GM12892 (cell line): ENCODE measurements around the gene NR2E3.
A peak's percentile ranks its signal among the peaks of the same experiment; 100 is the strongest.
"Not testable (repeated sequence)": the region's sequence is repeated elsewhere in the genome, so short reads cannot be mapped to it uniquely, and the experiment has no call there.

Experiments
- DNase-seq: peaks from one replicate; pipeline ENCODE4 v3.0.0; 2011; ENCODE audit not compliant: insufficient read length
- FAIRE-seq: peaks from 2 replicates; lab custom pipeline; 2011; peaks lifted over from hg19 to GRCh38; lab: Jason Lieb, UNC
- POLR2A ChIP-seq: IDR thresholded peaks from 2 replicates; pipeline ENCODE4 v1.6.1; 2011; ENCODE audit warnings: low read depth, low read length, control low read depth
- POLR2AphosphoS5 ChIP-seq: IDR thresholded peaks from 2 replicates; pipeline ENCODE4 v1.6.1; 2011; ENCODE audit warnings: low read depth, low read length, control low read depth
- TAF1 ChIP-seq: IDR thresholded peaks from 2 replicates; pipeline ENCODE4 v1.6.1; 2011; ENCODE audit warnings: low read depth, mild to moderate bottlenecking, control low read depth, low read length, borderline replicate concordance

NR2E3 gene

GRCh38 chr15:71826196-71826595 lies 15.8 kb downstream of the NR2E3 start:
- FAIRE-seq (no peak), DNase-seq (no peak)
- TF ChIP-seq POLR2AphosphoS5 = no peak
- TF ChIP-seq TAF1 = no peak
- TF ChIP-seq POLR2A = no peak

DNA sequence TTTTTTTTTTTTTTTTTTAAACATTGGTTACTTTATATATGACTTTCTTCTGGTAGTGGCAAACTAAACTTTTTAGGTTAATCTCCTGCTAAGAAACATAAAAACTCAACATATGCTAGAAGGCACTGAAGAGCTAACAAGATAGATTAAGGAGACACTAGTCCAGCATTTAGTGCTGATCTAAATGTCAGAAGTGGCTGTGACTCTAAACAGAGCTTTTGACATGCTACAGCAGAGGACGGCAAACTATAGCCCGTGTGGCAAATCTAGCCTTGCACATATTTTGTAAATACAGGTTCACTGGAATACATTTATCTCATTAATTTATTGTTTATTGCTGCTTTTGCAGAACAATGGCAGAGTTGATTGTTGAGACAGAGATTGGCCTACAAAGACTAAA lies 20.6 kb downstream of the NR2E3 start:
- FAIRE-seq = no peak
- TF ChIP-seq POLR2A = no peak
- DNase-seq = no peak

DNA sequence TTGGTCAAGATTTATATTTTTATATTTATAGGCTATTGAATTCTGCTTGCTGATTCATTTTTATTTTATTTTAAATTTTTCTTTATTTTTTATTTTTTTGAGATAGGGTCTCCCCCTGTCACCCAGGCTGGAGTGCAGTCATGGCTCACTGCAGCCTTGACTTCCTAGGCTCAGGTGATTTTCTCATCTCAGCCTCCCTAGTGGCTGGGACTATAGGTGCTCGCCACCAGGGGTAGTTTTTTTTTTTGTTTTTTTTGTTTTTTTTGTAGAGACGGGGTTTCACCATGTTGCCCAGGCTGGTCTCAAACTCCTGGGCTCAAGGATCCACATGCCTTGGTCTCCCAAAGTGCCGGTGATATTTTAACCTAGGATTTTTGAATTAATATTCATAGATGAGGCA lies 31.2 kb downstream of the NR2E3 start:
- DNase-seq (no peak), FAIRE-seq (no peak)
- TF ChIP-seq POLR2AphosphoS5 (no peak), POLR2A (no peak), TAF1 (no peak)

DNA sequence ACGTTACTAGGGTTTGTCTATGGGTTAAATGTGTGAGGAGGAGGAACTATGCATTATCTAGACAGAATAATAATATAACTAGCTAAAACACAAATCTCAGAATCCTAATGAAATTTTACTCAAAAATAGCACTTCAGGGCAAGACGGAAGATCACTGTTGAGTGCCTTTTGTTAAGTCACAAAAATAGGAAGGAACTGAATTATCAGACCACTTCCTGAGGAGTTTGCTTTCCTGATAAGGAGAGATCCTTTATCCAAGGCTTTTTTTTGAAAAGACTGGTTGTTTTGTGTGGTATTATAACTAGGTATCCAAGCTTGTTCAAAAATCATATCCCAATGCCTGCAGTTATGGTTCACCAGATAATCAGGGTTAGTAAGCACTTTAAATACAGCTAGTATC lies 34.6 kb downstream of the NR2E3 start:
- no peak for FAIRE-seq
- TF ChIP-seq POLR2AphosphoS5 = no peak
- TF ChIP-seq POLR2A = no peak
- no peak for TF ChIP-seq TAF1
- DNase-seq = no peak

- FAIRE-seq = peak; percentile 33
- TF ChIP-seq POLR2A (no peak), POLR2AphosphoS5 (no peak), TAF1 (no peak)
- no peak for DNase-seq
These were observed 43.2 kb downstream of the NR2E3 start for GRCh38 chr15:71853543-71853942.

GRCh38 chr15:71858232-71858631 lies 47.9 kb downstream of the NR2E3 start:
- not testable (repeated sequence) for DNase-seq, FAIRE-seq
